Stimulated activated CD8-positive, alpha-beta memory T cell treated with anti-CD3 and anti-CD28 coated beads, Interleukin-4, amount 100 ng/mL, for 1 hour (primary cell): Measurements from ENCODE around the gene DMWD.
"Not testable (repeated sequence)": the region's sequence is repeated elsewhere in the genome, so short reads cannot be mapped to it uniquely, and the experiment has no call there.

Experiments used
- DNase-seq, 2 donors: peaks; one replicate each; pipeline ENCODE4 v3.0.0-alpha.2; 2020; ENCODE audit warnings: low read depth in 2 of 2, low spot score in 1 of 2

DMWD gene

GRCh38 chr19:45753548-45753947, 39.1 kb downstream of the DMWD start:
- no peak for DNase-seq

- DNase-seq = no peak
Observed at GRCh38 chr19:45752639-45753038, 40.0 kb downstream of the DMWD start.

- not testable (repeated sequence) for DNase-seq
Observed at GRCh38 chr19:45751483-45751882, 41.2 kb downstream of the DMWD start.

GRCh38 chr19:45747513-45747912, 45.1 kb downstream of the DMWD start:
- no peak for DNase-seq

- no peak for DNase-seq
Observed at GRCh38 chr19:45746866-45747265, 45.8 kb downstream of the DMWD start.

- DNase-seq = no peak
Observed at GRCh38 chr19:45745606-45746005, 47.0 kb downstream of the DMWD start.

- no peak for DNase-seq
Observed at GRCh38 chr19:45742969-45743368, 49.7 kb downstream of the DMWD start.

GRCh38 chr19:45739498-45740439, 52.9 kb downstream of the DMWD start:
- DNase-seq = no peak

- DNase-seq = no peak
Observed at GRCh38 chr19:45733160-45733810, 59.4 kb downstream of the DMWD start, which contains the start of gene MEIOSIN. Gene MEIOSIN, plus strand, starts transcription at chr19:45733439. Its CDS starts 1,938 bp downstream, at chr19:45735377.
